ENCODE data around the gene STK32B. TPM values are rescaled to one million over a fixed set of nuclear protein-coding genes. Genes with fewer than 3 reads are reported as not detected.

The STK32B gene
- total and polyA plus RNA-seq, 2 donors (not counting 3 experiments of a cell fraction or from before 2014, with no cell fraction given) = 5.6 to 7.8 TPM

GRCh38 chr4:5429747-5430146, 378.5 kb downstream of the STK32B start:
- Histone ChIP-seq H3K4me2 (ENCODE audit: insufficient read depth, low read length) (no peak overlapping the region), H3K9me3 (replicated peaks; ENCODE audit: control insufficient read depth, insufficient read depth, low read length) (no peaks in the 10 kb centered on the region), H3K27ac (ENCODE audit: insufficient read depth, low read depth, low read length) (no peak overlapping the region), H3K9ac (replicated peaks; ENCODE audit: extremely low read depth, insufficient read depth, low read length) (no peak overlapping the region), H4K20me1 (replicated peaks; ENCODE audit: control insufficient read depth, extremely low read depth, insufficient read depth, low read length) (no peaks in the 10 kb centered on the region), H3K36me3 (ENCODE audit: control insufficient read depth in 2 of 2, extremely low read depth in 1 of 2, insufficient read depth in 2 of 2, low read length in 2 of 2) (no peaks in the 10 kb centered on the region), H3K4me3 (replicated peaks in 1 of 3; ENCODE audit: insufficient read depth in 1 of 3, low read depth in 1 of 3, low read length in 3 of 3) (no peak overlapping the region), H3K4me1 (ENCODE audit: control insufficient read depth, extremely low read depth, insufficient read depth, low read length) (no peaks in the 10 kb centered on the region), H3K9me1 (replicated peaks; ENCODE audit: control insufficient read depth, extremely low read depth, insufficient read depth, low read length) (no peaks in the 10 kb centered on the region), H3K79me2 (ENCODE audit: control insufficient read depth, insufficient read depth, low read length) (no peaks in the 10 kb centered on the region), H3K27me3 (ENCODE audit: control insufficient read depth in 2 of 2, insufficient read depth in 2 of 2, low read length in 2 of 2) (no peaks in the 10 kb centered on the region), H2AFZ (ENCODE audit: low read depth, low read length) (no peak overlapping the region)
- FAIRE-seq (no peak), DNase-seq (ENCODE audit: low read depth, low spot score) (no peak)
- no TSS peak for BruUV-seq (replicated peaks)
- intact Hi-C loops (cut with micrococcal nuclease) = no loop called here
- no peak for TF ChIP-seq POLR2A (IDR thresholded peaks at IDR 0.05; ENCODE audit: low read depth, low read length)
- TF ChIP-seq JUN (IDR thresholded peaks at IDR 0.05; ENCODE audit: borderline replicate concordance, insufficient read depth, insufficient read length, low read depth) = no peak
- no peak for TF ChIP-seq CTCF (IDR thresholded peaks at IDR 0.05; ENCODE audit: extremely low read depth in 1 of 2, insufficient read depth in 1 of 2, low read depth in 1 of 2, low read length in 2 of 2)
- no peak for TF ChIP-seq EZH2 (IDR thresholded peaks at IDR 0.05; ENCODE audit: borderline replicate concordance, low read depth, low read length, severe bottlenecking)
- TF ChIP-seq GATA2 (IDR thresholded peaks at IDR 0.05; ENCODE audit: insufficient read depth, insufficient read length, low read depth, low read length) = no peak
- TF ChIP-seq MYC (IDR thresholded peaks at IDR 0.05; ENCODE audit: low read depth, low read length) = no peak
- TF ChIP-seq FOS (IDR thresholded peaks at IDR 0.05; ENCODE audit: borderline replicate concordance, insufficient read depth, low read length) = no peak
- TF ChIP-seq POLR2AphosphoS5 (IDR thresholded peaks at IDR 0.05; ENCODE audit: insufficient read depth, low read depth, low read length) = no peak
- TF ChIP-seq, protein P1, sequence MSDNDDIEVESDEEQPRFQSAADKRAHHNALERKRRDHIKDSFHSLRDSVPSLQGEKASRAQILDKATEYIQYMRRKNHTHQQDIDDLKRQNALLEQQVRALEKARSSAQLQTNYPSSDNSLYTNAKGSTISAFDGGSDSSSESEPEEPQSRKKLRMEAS (IDR thresholded peaks at IDR 0.05; ENCODE audit: insufficient read depth, insufficient read length) = no peak
- dilution Hi-C loops (cut with MboI; ENCODE audit: extremely low pct_ligation_motif_present, low sequenced_read_pairs) = no loop called here
- ChIA-PET POLR2A (no interaction called here), CTCF (interaction anchor here (1.3 kb wide), 1 partner anchor 20 kb away, joined by 3 read pairs; no protein-coding TSS in a partner anchor)

Measured in endothelial cell of umbilical vein (primary cell).